ENCODE results near the gene IL17B. TPM values are rescaled to one million over a fixed set of nuclear protein-coding genes. Genes with fewer than 3 reads are reported as not detected.

The IL17B gene
- total and polyA plus RNA-seq, 2 of the 8 experiments (the other 6 are each of a cell fraction or from before 2014, with no cell fraction given): 0.18 TPM; not detected in 1

GRCh38 chr5:149387081-149387631, 8.1 kb upstream of the IL17B start:
- H2BK120ac ChIP-seq (replicated peaks; ENCODE audit: low read depth, low read length): no peak overlapping the region
- no peaks in the 10 kb centered on the region for H3K36me3 ChIP-seq (ENCODE audit: control insufficient read depth in 2 of 4, insufficient read depth in 4 of 4, low read length in 3 of 4)
- no peaks in the 10 kb centered on the region for H3K79me2 ChIP-seq (ENCODE audit: control insufficient read depth in 1 of 2, insufficient read depth in 2 of 2, low read length in 2 of 2)
- H3K14ac ChIP-seq (ENCODE audit: insufficient read length): no peak overlapping the region
- no peak for FAIRE-seq
- no peaks in the 10 kb centered on the region for H3K79me1 ChIP-seq (ENCODE audit: low read depth, low read length)
- H3K23ac ChIP-seq (ENCODE audit: insufficient read length): no peak overlapping the region
- no peak overlapping the region for H2BK12ac ChIP-seq (ENCODE audit: low read depth, low read length)
- no peak overlapping the region for H3K4me3 ChIP-seq (ENCODE audit: extremely low read depth in 1 of 4, insufficient read depth in 2 of 4, low read depth in 3 of 4, low read length in 4 of 4)
- no peak overlapping the region for H3K4ac ChIP-seq (replicated peaks; ENCODE audit: insufficient read length, low read depth, low read length)
- POLR2A ChIA-PET (ENCODE audit: partially characterized antibody): interaction anchor here (1.6 kb wide), 1 partner anchor 11 kb away, joined by 6 read pairs; no protein-coding TSS in a partner anchor
- no peaks in the 10 kb centered on the region; a peak in 1 of 7 replicates for H3K27me3 ChIP-seq (replicated peaks in 1 of 4; ENCODE audit: control insufficient read depth in 3 of 4, extremely low read depth in 1 of 4, insufficient read depth in 3 of 4, low read length in 3 of 4)
- H3K18ac ChIP-seq (ENCODE audit: extremely low read depth, low read length): no peak overlapping the region
- H3K27ac ChIP-seq (ENCODE audit: low read depth, low read length): no peak overlapping the region
- H2BK20ac ChIP-seq (ENCODE audit: low read length): no peak overlapping the region
- H4K8ac ChIP-seq (ENCODE audit: extremely low read depth, insufficient read depth, low read length): no peak overlapping the region
- 92% methylated on average over 9 of the region's 9 CpGs; no CpG with 5 or more reads in 1 of the 2 experiments for WGBS, 2 experiments (ENCODE audit: extremely low coverage in 1 of 2, insufficient coverage in 1 of 2, insufficient read length in 1 of 2, insufficient replicate concordance in 2 of 2, low coverage in 1 of 2, low lambda C conversion rate in 2 of 2, missing lambda C conversion rate in 1 of 2)
- CTCF ChIA-PET (ENCODE audit: partially characterized antibody): interaction anchor here (1.0 to 46.1 kb wide), 12 partner anchors 8 to 122 kb away, joined by 3 to 1310 read pairs (median 5); partner anchors contain the start of gene IL17B
- H3K9ac ChIP-seq (replicated peaks in 1 of 4; ENCODE audit: extremely low read depth in 1 of 4, low read depth in 3 of 4, low read length in 3 of 4): no peak overlapping the region
- no peaks in the 10 kb centered on the region for H3K4me1 ChIP-seq (replicated peaks in 1 of 4; ENCODE audit: control insufficient read depth in 3 of 4, insufficient read depth in 4 of 4, low read length in 3 of 4)
- H2BK5ac ChIP-seq (ENCODE audit: low read depth, low read length): no peak overlapping the region
- H2AFZ ChIP-seq (ENCODE audit: low read length): no peak overlapping the region
- DNase-seq (ENCODE audit: low read depth in 1 of 2, low spot score in 2 of 2): no peak
- H3K4me2 ChIP-seq (ENCODE audit: insufficient read depth in 1 of 2, low read depth in 2 of 2, low read length in 2 of 2): no peak overlapping the region
- H4K5ac ChIP-seq (ENCODE audit: insufficient read length, low read depth, low read length): no peak overlapping the region
- H4K20me1 ChIP-seq (replicated peaks in 1 of 2; ENCODE audit: control insufficient read depth in 1 of 2, insufficient read depth in 2 of 2, low read length in 2 of 2): no peaks in the 10 kb centered on the region
- no peak overlapping the region for H4K91ac ChIP-seq (replicated peaks; ENCODE audit: insufficient read length, low read length)
- H2AK5ac ChIP-seq (ENCODE audit: low read depth, low read length): no peak overlapping the region
- H3K56ac ChIP-seq (replicated peaks; ENCODE audit: insufficient read length, low read depth, low read length): no peak overlapping the region
- H3K23me2 ChIP-seq (ENCODE audit: low read depth, low read length): peaks cover 2% of the 10 kb centered on the region; the same call in 1 of the 2 replicates
- H3K9me3 ChIP-seq (ENCODE audit: insufficient read depth in 2 of 2, low read depth in 1 of 2, low read length in 1 of 2): no peaks in the 10 kb centered on the region
- H2BK15ac ChIP-seq (ENCODE audit: low read length): no peak overlapping the region
- TF ChIP-seq CEBPB (IDR thresholded peaks at IDR 0.05; ENCODE audit: low read depth, low read length): no peak
- TF ChIP-seq RXRA (IDR thresholded peaks at IDR 0.05; ENCODE audit: insufficient read depth, low read depth, low read length): no peak
- TF ChIP-seq POLR2AphosphoS5 (IDR thresholded peaks at IDR 0.05; ENCODE audit: low read depth, low read length): no peak

Data from H1 (cell line).